HUDEP-2 (cell line): ENCODE data around the gene EXT2.

Experiments
- DNase-seq, 76 experiments: peaks; one replicate each; lab custom pipeline; 2025; ENCODE audit not compliant: unreplicated experiment in 76 of 76; lab: John Stamatoyannopoulos, UW

The EXT2 gene

GRCh38 chr11:44260081-44260480 lies 164.6 kb downstream of the EXT2 start:
- no peak for DNase-seq

GRCh38 chr11:44261800-44262591 lies 166.5 kb downstream of the EXT2 start:
- DNase-seq = no peak

GRCh38 chr11:44263738-44264437 lies 168.4 kb downstream of the EXT2 start:
- DNase-seq = no peak

- DNase-seq = no peak
Measured at GRCh38 chr11:44264438-44264749, 168.9 kb downstream of the EXT2 start.

- DNase-seq = no peak
Measured at GRCh38 chr11:44264761-44265160, 169.3 kb downstream of the EXT2 start.

GRCh38 chr11:44266056-44266780 lies 170.7 kb downstream of the EXT2 start:
- no peak for DNase-seq

- no peak for DNase-seq
Measured at GRCh38 chr11:44267006-44267749, 171.7 kb downstream of the EXT2 start.

- no peak for DNase-seq
Measured at GRCh38 chr11:44267750-44268613, 172.5 kb downstream of the EXT2 start.

GRCh38 chr11:44268614-44269080 lies 173.2 kb downstream of the EXT2 start:
- no peak for DNase-seq

GRCh38 chr11:44269369-44270351 lies 174.2 kb downstream of the EXT2 start:
- peak in 64 of 76 experiments; percentile 2 to 73 (median 43) for DNase-seq

- DNase-seq = peak in 63 of 76 experiments; percentile 1 to 76 (median 40)
Measured at GRCh38 chr11:44270403-44271273, 175.2 kb downstream of the EXT2 start.

- peak in 2 of 76 experiments; percentile 18 to 23 for DNase-seq
Measured at GRCh38 chr11:44271286-44271685, 175.8 kb downstream of the EXT2 start.

GRCh38 chr11:44274404-44274803 lies 178.9 kb downstream of the EXT2 start:
- DNase-seq = no peak

GRCh38 chr11:44275241-44275640 lies 179.8 kb downstream of the EXT2 start:
- DNase-seq = no peak

- DNase-seq = no peak
Measured at GRCh38 chr11:44275961-44276550, 180.6 kb downstream of the EXT2 start.

GRCh38 chr11:44277196-44278090 lies 182.0 kb downstream of the EXT2 start:
- no peak for DNase-seq
